Nephron progenitor cell (in vitro differentiated cells): ENCODE measurements around the gene ANKS1B.

Experiments
- DNase-seq: peaks from one replicate; pipeline ENCODE4 v3.0.0; 2021
- H3K27ac Mint-ChIP-seq: 2 replicates; pipeline ENCODE4 v1.8.0; 2021; ENCODE audit warnings: mild to moderate bottlenecking, moderate library complexity, mixed read lengths
- H3K27me3 Mint-ChIP-seq: 2 replicates; pipeline ENCODE4 v1.8.0; 2021; ENCODE audit warnings: mild to moderate bottlenecking, low read depth, mixed read lengths; ENCODE audit not compliant: poor library complexity
- H3K36me3 Mint-ChIP-seq: 2 replicates; pipeline ENCODE4 v1.8.0; 2021; ENCODE audit warnings: low read depth, mixed read lengths
- H3K4me1 Mint-ChIP-seq: 2 replicates; pipeline ENCODE4 v1.8.0; 2021; ENCODE audit warnings: mixed read lengths
- H3K4me3 Mint-ChIP-seq: 2 replicates; pipeline ENCODE4 v1.8.0; 2021; ENCODE audit warnings: mild to moderate bottlenecking, moderate library complexity, mixed read lengths
- H3K9me3 Mint-ChIP-seq: 2 replicates; pipeline ENCODE4 v1.8.0; 2021; ENCODE audit warnings: mild to moderate bottlenecking, moderate library complexity, mixed read lengths
- TF ChIP-seq, protein P1 (sequence below): fragments of 200-600 bp; sonication (generic); IDR thresholded peaks from 2 replicates; pipeline ENCODE4 v1.5.0; 2021; ENCODE audit warnings: antibody characterized with exemption

Gene ANKS1B

DNA sequence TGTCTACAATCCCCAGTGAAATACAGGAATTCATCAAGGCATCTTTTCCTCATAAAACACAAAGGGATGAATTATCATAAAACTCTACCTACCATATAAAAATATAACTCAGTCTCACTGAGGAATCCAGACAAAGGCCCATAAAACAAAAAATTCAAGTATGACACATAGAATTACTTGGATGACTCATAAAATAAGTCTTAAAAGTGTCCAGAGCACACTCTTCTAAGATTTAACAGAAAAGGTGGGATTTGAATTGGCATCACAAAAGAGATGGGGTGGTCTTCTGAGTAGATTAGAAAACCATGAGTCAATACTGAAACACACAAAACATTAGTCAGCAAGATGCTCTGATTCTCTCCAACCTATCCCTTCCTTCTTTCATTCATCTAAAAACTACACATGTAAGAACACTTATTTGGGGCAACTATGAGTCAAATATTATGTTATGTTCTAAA lies 539.8 kb downstream of the ANKS1B start:
- no peaks in the 10 kb centered on the region for H3K9me3 Mint-ChIP-seq
- DNase-seq = no peak
- H3K27ac Mint-ChIP-seq = no peak overlapping the region
- no peaks in the 10 kb centered on the region for H3K36me3 Mint-ChIP-seq
- no peaks in the 10 kb centered on the region for H3K4me1 Mint-ChIP-seq
- no peaks in the 10 kb centered on the region for H3K27me3 Mint-ChIP-seq
- no peak overlapping the region for H3K4me3 Mint-ChIP-seq
- TF ChIP-seq, protein P1, sequence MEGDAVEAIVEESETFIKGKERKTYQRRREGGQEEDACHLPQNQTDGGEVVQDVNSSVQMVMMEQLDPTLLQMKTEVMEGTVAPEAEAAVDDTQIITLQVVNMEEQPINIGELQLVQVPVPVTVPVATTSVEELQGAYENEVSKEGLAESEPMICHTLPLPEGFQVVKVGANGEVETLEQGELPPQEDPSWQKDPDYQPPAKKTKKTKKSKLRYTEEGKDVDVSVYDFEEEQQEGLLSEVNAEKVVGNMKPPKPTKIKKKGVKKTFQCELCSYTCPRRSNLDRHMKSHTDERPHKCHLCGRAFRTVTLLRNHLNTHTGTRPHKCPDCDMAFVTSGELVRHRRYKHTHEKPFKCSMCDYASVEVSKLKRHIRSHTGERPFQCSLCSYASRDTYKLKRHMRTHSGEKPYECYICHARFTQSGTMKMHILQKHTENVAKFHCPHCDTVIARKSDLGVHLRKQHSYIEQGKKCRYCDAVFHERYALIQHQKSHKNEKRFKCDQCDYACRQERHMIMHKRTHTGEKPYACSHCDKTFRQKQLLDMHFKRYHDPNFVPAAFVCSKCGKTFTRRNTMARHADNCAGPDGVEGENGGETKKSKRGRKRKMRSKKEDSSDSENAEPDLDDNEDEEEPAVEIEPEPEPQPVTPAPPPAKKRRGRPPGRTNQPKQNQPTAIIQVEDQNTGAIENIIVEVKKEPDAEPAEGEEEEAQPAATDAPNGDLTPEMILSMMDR = no peak

DNA sequence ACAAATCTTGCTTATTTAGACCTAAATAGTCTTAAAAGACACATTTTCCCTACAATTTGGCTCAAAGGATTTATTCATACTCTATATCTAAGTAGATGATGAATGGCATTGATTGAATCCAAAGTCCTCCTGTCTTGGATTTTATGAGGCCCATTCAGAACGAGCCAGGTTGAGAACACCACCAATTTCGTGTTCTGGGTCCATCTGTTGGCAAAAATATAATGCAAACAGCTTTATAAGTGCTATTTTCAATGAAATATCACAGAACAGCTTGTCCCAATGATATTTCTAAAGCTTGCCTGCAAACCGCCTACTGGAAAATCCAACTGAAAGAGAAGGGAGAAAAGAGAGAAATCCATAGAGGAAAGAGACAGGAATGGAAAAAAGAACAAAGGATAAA lies 542.0 kb downstream of the ANKS1B start:
- Mint-ChIP-seq H3K4me1 (no peaks in the 10 kb centered on the region), H3K27ac (no peak overlapping the region), H3K36me3 (no peaks in the 10 kb centered on the region), H3K4me3 (no peak overlapping the region), H3K9me3 (no peaks in the 10 kb centered on the region), H3K27me3 (peaks cover 3% of the 10 kb centered on the region)
- no peak for DNase-seq
- TF ChIP-seq, protein P1 = no peak

DNA sequence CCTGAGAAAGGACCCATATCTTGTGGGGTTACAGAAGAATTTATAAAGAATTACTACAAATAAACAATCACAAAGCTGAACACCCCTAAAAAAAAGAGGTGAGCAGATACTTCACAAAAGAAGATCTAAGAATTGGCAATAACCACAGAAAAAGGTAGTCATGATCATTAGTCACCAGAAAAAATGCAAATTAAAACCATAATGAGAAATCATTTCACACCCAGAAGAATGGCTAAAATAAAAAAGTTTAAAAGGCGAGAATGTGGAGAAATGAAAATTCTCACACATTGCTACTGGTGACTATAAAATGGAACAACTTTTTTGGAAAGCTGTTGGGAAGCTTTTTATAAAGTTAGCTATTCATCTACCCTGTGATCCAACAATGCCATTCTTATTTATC lies 545.3 kb downstream of the ANKS1B start:
- no peaks in the 10 kb centered on the region for H3K9me3 Mint-ChIP-seq
- H3K36me3 Mint-ChIP-seq = no peaks in the 10 kb centered on the region
- no peak overlapping the region for H3K27ac Mint-ChIP-seq
- H3K4me3 Mint-ChIP-seq = no peak overlapping the region
- no peak for DNase-seq
- peaks cover 3% of the 10 kb centered on the region for H3K27me3 Mint-ChIP-seq
- H3K4me1 Mint-ChIP-seq = no peaks in the 10 kb centered on the region
- TF ChIP-seq, protein P1 = no peak

DNA sequence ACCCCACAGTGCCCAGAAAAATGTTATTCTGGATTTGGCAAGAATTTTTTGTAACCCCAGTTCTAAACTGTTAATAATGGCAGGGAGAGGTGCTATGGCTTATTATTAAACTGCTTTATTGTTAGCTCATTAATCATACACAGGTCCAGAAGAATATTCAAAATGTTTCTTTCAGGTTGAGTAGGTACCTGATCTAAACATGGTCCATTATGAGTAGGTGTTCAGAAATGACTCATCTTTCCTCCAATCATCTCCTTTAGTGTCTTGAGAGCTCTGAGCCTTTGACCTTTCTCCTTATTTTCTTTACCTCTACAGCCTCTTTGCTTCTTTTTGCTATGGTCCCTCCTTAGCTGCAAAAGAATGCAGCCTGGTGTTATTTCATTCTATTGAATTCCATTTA lies 548.2 kb downstream of the ANKS1B start:
- no peak for DNase-seq
- TF ChIP-seq, protein P1 = no peak
- H3K9me3 Mint-ChIP-seq = no peaks in the 10 kb centered on the region
- no peaks in the 10 kb centered on the region for H3K4me1 Mint-ChIP-seq
- H3K27me3 Mint-ChIP-seq = peaks cover 3% of the 10 kb centered on the region
- no peak overlapping the region for H3K4me3 Mint-ChIP-seq
- no peak overlapping the region for H3K27ac Mint-ChIP-seq
- no peaks in the 10 kb centered on the region for H3K36me3 Mint-ChIP-seq

DNA sequence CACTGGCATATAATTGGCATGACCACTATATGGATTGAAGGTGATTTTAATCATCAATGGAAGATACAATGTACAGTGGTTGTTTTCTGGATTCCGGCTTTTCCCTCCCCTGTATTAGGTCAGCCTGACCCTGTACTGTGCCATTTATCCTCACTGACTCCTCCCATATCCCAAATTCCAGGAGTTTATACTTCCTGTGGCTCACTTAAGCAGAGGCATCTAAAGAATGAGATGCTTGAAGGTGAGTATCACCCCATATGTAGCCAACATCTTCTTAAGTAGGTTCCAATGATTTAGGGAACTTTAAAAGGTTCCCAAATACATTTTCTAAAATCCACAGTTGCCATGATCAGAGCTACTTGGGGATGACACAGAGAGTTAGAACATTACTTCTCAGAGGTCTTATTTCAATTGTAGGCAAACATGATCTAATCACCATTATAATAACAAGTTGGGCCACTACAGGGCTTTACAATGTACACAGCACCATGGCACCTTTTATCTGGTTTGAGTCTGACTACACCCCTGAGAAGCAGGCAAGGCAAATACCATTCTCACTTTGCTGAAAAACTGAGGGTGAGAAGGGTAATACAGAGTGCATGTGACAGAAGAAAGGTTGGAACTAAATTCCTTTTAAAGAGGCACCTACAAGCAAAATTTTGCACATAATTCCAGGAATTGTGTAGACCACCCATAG lies 549.5 kb downstream of the ANKS1B start:
- Mint-ChIP-seq H3K4me1 (no peaks in the 10 kb centered on the region), H3K27me3 (peaks cover 3% of the 10 kb centered on the region), H3K36me3 (no peaks in the 10 kb centered on the region), H3K9me3 (no peaks in the 10 kb centered on the region), H3K27ac (no peak overlapping the region), H3K4me3 (no peak overlapping the region)
- TF ChIP-seq, protein P1 = no peak
- no peak for DNase-seq

DNA sequence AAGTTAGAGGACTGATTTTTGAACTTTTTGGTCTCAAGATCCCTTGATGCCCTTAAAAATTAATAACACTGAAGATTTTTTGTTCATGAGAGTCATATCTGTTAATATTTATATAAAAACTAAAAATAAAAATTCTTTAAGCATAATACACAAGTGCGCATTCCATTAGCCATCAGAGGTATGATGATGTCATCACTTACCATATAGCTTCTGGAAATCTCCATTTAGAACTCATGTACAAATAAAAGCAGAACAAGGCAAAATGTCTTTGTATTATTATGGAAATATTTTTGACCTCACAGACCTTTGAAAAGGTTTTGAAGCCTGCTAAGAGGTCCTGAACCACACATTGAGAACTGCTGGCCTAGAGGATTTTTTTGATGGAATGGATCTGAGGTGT lies 551.6 kb downstream of the ANKS1B start:
- H3K9me3 Mint-ChIP-seq = no peaks in the 10 kb centered on the region
- H3K36me3 Mint-ChIP-seq = no peaks in the 10 kb centered on the region
- no peaks in the 10 kb centered on the region for H3K4me1 Mint-ChIP-seq
- TF ChIP-seq, protein P1 = no peak
- H3K4me3 Mint-ChIP-seq = no peak overlapping the region
- H3K27me3 Mint-ChIP-seq = peaks cover under 1% of the 10 kb centered on the region
- DNase-seq = no peak
- no peak overlapping the region for H3K27ac Mint-ChIP-seq
